DMS 273 (cell line): Measurements from ENCODE around the gene CCL19.

ENCODE experiments used
- DNase-seq: peaks from one replicate; lab custom pipeline; 2025; ENCODE audit not compliant: unreplicated experiment; lab: John Stamatoyannopoulos, UW

Gene CCL19

GRCh38 chr9:34664281-34665066 lies 26.6 kb downstream of the CCL19 start:
- peak; percentile 89 for DNase-seq

- no peak for DNase-seq
Measured at GRCh38 chr9:34663303-34663605, 27.8 kb downstream of the CCL19 start.

GRCh38 chr9:34662526-34663302 lies 28.4 kb downstream of the CCL19 start, which contains the start of gene CCL27:
TSS of gene CCL27 (minus strand) at chr9:34662657. CDS start at chr9:34662633, 24 bp downstream.
- DNase-seq = no peak

- DNase-seq = peak; percentile 74
Measured at GRCh38 chr9:34659592-34660253, 31.4 kb downstream of the CCL19 start.

- no peak for DNase-seq
Measured at GRCh38 chr9:34658461-34658860, 32.6 kb downstream of the CCL19 start.

- DNase-seq = no peak
Measured at GRCh38 chr9:34656992-34657391, 34.1 kb downstream of the CCL19 start.

GRCh38 chr9:34655394-34655793 lies 35.7 kb downstream of the CCL19 start:
- no peak for DNase-seq

- peak; percentile 96 for DNase-seq
Measured at GRCh38 chr9:34654323-34655051, 36.6 kb downstream of the CCL19 start.

GRCh38 chr9:34653151-34654072 lies 37.7 kb downstream of the CCL19 start:
- DNase-seq = peak; percentile 74

GRCh38 chr9:34652602-34653000 lies 38.5 kb downstream of the CCL19 start:
- no peak for DNase-seq

GRCh38 chr9:34651876-34652601 lies 39.0 kb downstream of the CCL19 start, which contains the start of gene IL11RA:
TSS of gene IL11RA (plus strand) at chr9:34652185. CDS start at chr9:34655218, 3,033 bp downstream.
- peak; percentile 82 for DNase-seq

GRCh38 chr9:34651321-34651720 lies 39.8 kb downstream of the CCL19 start:
- DNase-seq = no peak

- DNase-seq = no peak
Measured at GRCh38 chr9:34650816-34651215, 40.3 kb downstream of the CCL19 start.

GRCh38 chr9:34648673-34649072 lies 42.4 kb downstream of the CCL19 start:
- DNase-seq = no peak

- DNase-seq = no peak
Measured at GRCh38 chr9:34647651-34648050, 43.4 kb downstream of the CCL19 start.

GRCh38 chr9:34647084-34647403 lies 44.0 kb downstream of the CCL19 start:
- no peak for DNase-seq

- peak; percentile 94 for DNase-seq
Measured at GRCh38 chr9:34646211-34647083, 44.6 kb downstream of the CCL19 start, which contains the start of gene GALT. TSS of gene GALT (plus strand) at chr9:34646675. CDS start at chr9:34646705, 30 bp downstream.

- DNase-seq = no peak
Measured at GRCh38 chr9:34644766-34645314, 46.2 kb downstream of the CCL19 start.
